ENCODE results near the gene OBSCN.
"Not testable (repeated sequence)": the region's sequence is repeated elsewhere in the genome, so short reads cannot be mapped to it uniquely, and the experiment has no call there.

The OBSCN gene

GRCh38 chr1:228212415-228212965 is 4.6 kb downstream of the OBSCN start:
- DNase-seq (ENCODE audit: low read depth in 2 of 2, low spot score in 1 of 2): no peak

- DNase-seq (ENCODE audit: low read depth in 2 of 2, low spot score in 1 of 2): peak; percentile 78 to 83
Observed at GRCh38 chr1:228212966-228213844, 5.4 kb downstream of the OBSCN start.

- no peak for DNase-seq (ENCODE audit: low read depth in 2 of 2, low spot score in 1 of 2)
Observed at GRCh38 chr1:228213917-228214808, 6.3 kb downstream of the OBSCN start.

- DNase-seq (ENCODE audit: low read depth in 2 of 2, low spot score in 1 of 2): no peak
Observed at GRCh38 chr1:228214921-228215662, 7.2 kb downstream of the OBSCN start.

- DNase-seq (ENCODE audit: low read depth in 2 of 2, low spot score in 1 of 2): no peak
Observed at GRCh38 chr1:228215663-228216116, 7.8 kb downstream of the OBSCN start.

DNA sequence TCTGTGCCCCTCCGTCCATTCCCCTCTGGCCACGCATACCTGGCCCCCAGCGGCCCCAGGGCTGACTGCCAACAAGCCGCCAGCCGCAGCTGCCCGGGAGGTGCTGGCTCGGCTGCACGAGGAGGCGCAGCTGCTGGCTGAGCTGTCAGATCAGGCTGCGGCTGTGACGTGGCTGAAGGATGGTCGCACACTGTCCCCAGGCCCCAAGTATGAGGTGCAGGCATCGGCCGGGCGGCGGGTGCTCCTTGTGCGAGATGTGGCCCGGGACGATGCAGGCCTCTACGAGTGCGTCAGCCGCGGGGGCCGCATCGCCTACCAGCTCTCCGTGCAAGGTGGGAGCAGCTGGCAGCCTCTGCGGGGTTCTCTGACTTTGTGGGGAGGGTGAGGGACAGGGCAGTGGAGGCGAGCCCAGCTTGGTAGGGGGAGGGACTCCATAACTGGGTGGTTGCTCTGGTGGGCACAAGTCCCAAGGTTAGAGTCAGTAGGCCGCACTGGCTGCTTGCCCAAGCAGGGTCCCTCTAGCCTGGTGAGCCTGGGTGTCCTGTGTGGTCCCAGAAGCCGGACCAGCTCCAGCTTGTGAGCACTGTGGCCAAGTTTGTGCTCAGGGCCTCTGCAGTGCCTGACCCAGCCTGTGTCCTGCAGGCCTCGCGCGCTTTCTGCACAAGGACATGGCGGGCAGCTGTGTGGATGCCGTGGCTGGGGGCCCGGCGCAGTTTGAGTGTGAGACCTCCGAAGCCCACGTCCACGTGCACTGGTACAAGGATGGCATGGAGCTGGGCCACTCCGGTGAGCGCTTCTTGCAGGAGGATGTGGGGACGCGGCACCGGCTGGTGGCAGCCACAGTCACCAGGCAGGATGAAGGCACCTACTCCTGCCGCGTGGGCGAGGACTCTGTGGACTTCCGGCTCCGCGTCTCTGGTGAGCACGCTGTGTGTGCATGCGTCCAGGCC is 8.8 kb downstream of the OBSCN start:
- no peak for DNase-seq (ENCODE audit: low read depth in 2 of 2, low spot score in 1 of 2)

- no peak for DNase-seq (ENCODE audit: low read depth in 2 of 2, low spot score in 1 of 2)
Observed at GRCh38 chr1:228217551-228218344, 9.9 kb downstream of the OBSCN start.

- no peak for DNase-seq (ENCODE audit: low read depth in 2 of 2, low spot score in 1 of 2)
Observed at GRCh38 chr1:228218513-228219244, 10.8 kb downstream of the OBSCN start.

DNA sequence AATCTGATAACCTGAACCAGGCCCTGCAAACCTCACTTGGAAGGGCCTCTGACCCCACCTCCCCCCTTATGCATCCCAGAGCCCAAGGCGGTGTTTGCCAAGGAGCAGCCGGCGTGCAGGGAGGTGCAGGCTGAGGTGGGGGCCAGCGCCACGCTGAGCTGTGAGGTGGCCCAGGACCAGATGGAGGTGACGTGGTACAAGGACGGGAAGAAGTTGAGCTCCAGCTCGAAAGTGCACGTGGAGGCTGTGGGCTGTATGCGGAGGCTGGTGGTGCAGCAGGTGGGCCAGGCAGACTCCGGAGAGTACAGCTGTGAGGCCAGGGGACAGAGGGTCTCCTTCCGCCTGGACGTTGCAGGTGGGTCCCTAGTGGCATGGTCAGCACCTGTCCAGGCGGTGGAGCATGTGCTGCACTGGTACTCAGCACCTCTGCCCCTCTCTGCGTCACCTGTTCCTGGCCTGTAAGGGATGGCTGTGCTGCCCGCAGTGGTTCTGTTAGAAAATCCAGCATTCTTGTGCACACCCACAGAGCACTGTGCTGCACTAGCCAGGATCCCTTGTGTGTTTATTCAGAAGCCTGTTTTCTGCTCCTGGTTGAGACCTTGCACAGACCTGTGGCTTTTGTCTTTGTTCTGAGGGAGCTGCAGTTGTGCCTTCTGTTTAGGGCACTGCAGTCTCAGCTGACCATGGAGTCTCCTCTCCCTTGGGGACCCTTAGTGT is 11.6 kb downstream of the OBSCN start:
- DNase-seq (ENCODE audit: low read depth in 2 of 2, low spot score in 1 of 2): no peak

DNA sequence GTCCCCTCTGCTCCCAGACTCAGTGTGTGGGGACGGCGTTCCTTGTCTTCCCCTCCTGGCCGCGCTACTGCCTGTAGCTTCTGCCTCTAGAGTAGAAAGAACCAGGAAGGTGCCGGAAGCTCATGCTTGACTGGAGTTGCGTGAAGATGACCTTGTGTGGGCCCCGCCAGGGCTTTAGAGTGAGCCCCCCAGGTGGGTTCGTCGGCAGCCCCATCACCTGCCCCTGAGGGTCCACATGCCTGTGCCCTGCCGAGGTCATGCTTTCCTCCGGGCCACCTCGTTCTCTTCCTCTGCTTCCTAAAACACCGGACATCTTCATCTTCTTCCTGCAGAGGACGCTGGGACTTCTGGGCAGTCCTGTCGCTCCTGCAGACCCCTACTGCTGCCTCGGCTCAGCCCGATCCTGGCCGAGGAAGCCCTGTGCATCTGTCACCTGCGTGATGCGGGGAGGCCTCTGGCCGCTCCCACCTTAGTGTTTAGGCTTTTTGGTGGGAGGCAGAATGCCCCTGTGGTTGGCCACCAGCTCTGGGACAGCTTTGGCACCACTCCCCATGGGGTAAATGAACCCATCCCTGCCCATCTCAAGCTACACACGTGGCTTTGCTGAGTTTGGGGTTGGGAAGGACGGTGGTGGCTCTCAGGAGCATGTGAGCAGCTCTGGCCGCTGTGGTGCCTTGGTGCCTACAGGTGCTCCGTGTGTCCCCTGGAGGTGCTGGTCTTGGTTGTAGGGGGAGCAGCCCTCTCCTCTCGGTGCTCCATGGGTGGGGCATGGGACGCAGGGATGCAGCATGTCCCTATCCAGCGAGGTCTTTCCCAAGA is 12.3 kb downstream of the OBSCN start:
- DNase-seq (ENCODE audit: low read depth in 2 of 2, low spot score in 1 of 2): no peak

- DNase-seq (ENCODE audit: low read depth in 2 of 2, low spot score in 1 of 2): not testable (repeated sequence)
Observed at GRCh38 chr1:228221097-228221496, 13.3 kb downstream of the OBSCN start.

- no peak for DNase-seq (ENCODE audit: low read depth in 2 of 2, low spot score in 1 of 2)
Observed at GRCh38 chr1:228222548-228222947, 14.7 kb downstream of the OBSCN start.

DNA sequence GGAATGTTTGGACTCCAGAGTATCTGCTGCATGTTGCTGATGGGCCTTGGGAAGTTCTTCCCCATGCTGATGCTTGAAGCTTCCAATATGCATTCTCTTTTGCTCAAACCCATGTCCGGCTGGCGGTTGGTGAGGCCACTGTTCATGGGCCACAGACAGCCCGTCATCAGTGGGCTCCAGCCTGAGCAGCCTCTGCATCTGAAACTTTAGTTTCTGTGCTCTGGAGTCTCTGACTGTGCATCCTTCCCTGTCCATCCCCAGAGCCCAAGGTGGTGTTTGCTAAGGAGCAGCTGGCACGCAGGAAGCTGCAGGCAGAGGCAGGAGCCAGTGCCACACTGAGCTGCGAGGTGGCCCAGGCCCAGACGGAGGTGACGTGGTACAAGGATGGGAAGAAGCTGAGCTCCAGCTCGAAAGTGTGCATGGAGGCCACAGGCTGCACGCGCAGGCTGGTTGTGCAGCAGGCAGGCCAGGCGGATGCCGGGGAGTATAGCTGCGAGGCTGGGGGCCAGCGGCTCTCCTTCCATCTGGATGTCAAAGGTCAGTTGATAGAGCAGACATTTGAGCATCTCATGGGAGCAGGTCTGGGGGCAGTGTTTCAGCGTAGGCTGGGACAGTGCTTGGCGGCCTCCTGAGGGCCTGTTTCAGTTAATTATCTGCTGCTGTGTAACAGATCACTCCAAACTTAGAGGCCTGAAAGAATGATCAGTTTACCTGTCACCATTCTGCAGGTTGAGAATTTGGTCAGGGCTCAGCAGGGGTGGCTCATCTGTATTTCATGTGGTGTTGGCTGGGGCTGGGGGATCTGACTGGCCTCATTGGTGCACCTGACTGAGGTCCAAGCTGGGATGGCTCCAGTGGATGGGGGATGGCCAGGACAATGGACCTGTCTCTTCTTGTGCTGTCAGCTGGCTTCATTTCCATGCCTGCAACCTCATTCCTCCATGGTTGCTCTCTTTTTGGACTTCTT is 16.6 kb downstream of the OBSCN start:
- no peak for DNase-seq (ENCODE audit: low read depth in 2 of 2, low spot score in 1 of 2)

- no peak for DNase-seq (ENCODE audit: low read depth in 2 of 2, low spot score in 1 of 2)
Observed at GRCh38 chr1:228225165-228225710, 17.4 kb downstream of the OBSCN start.

DNA sequence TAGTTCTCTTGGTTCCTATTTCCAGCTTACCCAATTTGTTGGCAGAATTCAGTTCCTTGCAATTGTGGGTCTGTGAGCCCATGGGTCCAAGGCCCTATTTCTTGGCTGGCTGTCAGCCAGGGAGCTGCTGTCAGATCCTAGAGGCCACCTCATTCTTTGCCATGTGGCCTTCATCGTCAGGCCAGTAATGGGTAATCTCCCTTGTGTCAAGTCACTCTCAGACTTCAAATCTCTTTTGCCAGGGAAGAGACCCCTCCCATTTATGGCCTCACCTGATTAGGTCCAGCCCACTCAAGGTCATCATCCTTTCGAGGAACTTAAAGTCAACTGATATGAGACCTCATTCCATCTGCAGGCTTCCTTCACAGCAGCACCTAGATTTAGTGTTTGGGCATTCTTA is 17.9 kb downstream of the OBSCN start:
- DNase-seq (ENCODE audit: low read depth in 2 of 2, low spot score in 1 of 2): no peak

Measured in stimulated activated CD8-positive, alpha-beta memory T cell treated with anti-CD3 and anti-CD28 coated beads, Interleukin-4, amount 100 ng/mL, for 1 hour (primary cell).